OCI-LY1 (cell line): Measurements from ENCODE around the gene DIAPH2.

Source experiments
- H2AFZ ChIP-seq: fragments of 200-600 bp; sonication (generic), shearing (Covaris generic); 2 replicates; pipeline ENCODE4 v1.6.0; 2014; ENCODE audit warnings: antibody characterized with exemption, mild to moderate bottlenecking, low read length
- H3F3A ChIP-seq: fragments of 200-600 bp; sonication (generic), shearing (Covaris generic); 2 replicates; pipeline ENCODE4 v1.6.0; 2014; ENCODE audit warnings: mild to moderate bottlenecking, antibody characterized with exemption, low read length, moderate library complexity; ENCODE audit not compliant: insufficient read depth
- H3K27ac ChIP-seq: fragments of 200-600 bp; sonication (generic); 2 replicates; pipeline ENCODE4 v1.5.1; 2014; ENCODE audit warnings: low read length, mixed run types, mild to moderate bottlenecking, low read depth; ENCODE audit not compliant: poor library complexity, severe bottlenecking
- H3K27me3 ChIP-seq: fragments of 200-600 bp; sonication (generic); 2 replicates; pipeline ENCODE4 v1.6.0; 2014; ENCODE audit warnings: antibody characterized with exemption, mild to moderate bottlenecking, low read length, moderate library complexity; ENCODE audit not compliant: insufficient read depth
- H3K36me3 ChIP-seq: fragments of 200-600 bp; sonication (generic); 2 replicates; pipeline ENCODE4 v1.6.1; 2014; ENCODE audit warnings: mild to moderate bottlenecking, antibody characterized with exemption, low read length, moderate library complexity, mixed read lengths; ENCODE audit not compliant: insufficient read depth
- H3K4me1 ChIP-seq: fragments of 200-600 bp; sonication (generic); 2 replicates; pipeline ENCODE4 v1.5.1; 2014; ENCODE audit warnings: mild to moderate bottlenecking, low read length, moderate library complexity; ENCODE audit not compliant: insufficient read depth, severe bottlenecking
- H3K4me2 ChIP-seq: fragments of 200-600 bp; sonication (generic), shearing (Covaris generic); 2 replicates; pipeline ENCODE4 v1.6.1; 2014; ENCODE audit warnings: low read length
- H3K4me3 ChIP-seq: fragments of 200-600 bp; sonication (generic); 2 replicates; pipeline ENCODE4 v1.5.1; 2014; ENCODE audit warnings: low read length, low read depth, mild to moderate bottlenecking, mixed read lengths; ENCODE audit not compliant: poor library complexity, severe bottlenecking
- H3K79me2 ChIP-seq: fragments of 200-600 bp; shearing (Covaris generic); 2 replicates; pipeline ENCODE4 v1.6.1; 2016; ENCODE audit warnings: mixed run types, low read length, mixed read lengths; ENCODE audit not compliant: insufficient read depth
- H3K9ac ChIP-seq: fragments of 200-600 bp; sonication (generic), shearing (Covaris generic); 2 replicates; pipeline ENCODE4 v1.6.1; 2014; ENCODE audit warnings: mild to moderate bottlenecking, low read length, mixed read lengths
- H3K9me2 ChIP-seq: fragments of 200-600 bp; sonication (generic), shearing (Covaris generic); 2 replicates; pipeline ENCODE4 v1.6.1; 2014; ENCODE audit warnings: low read depth, mild to moderate bottlenecking, low read length, mixed read lengths
- H3K9me3 ChIP-seq: fragments of 200-600 bp; shearing (Covaris generic); 2 replicates; pipeline ENCODE4 v1.6.1; 2014; ENCODE audit warnings: low read length, mixed read lengths
- H4K20me1 ChIP-seq: fragments of 200-600 bp; sonication (generic), shearing (Covaris generic); 2 replicates; pipeline ENCODE4 v1.6.0; 2016; ENCODE audit warnings: mild to moderate bottlenecking, low read length; ENCODE audit not compliant: insufficient read depth
- CTCF ChIP-seq: fragments of 200-600 bp; sonication (generic), shearing (Covaris generic); IDR thresholded peaks from 2 replicates; pipeline ENCODE4 v1.5.1; 2017; ENCODE audit warnings: mild to moderate bottlenecking, antibody characterized with exemption, low read length, moderate library complexity, mixed read lengths
- EZH2 ChIP-seq: fragments of 200-600 bp; sonication (generic), shearing (Covaris generic); IDR thresholded peaks from 2 replicates; pipeline ENCODE4 v1.8.0; 2017; ENCODE audit warnings: borderline replicate concordance, mixed run types, mild to moderate bottlenecking, antibody characterized with exemption, low read length, moderate library complexity, mixed read lengths

The DIAPH2 gene

DNA sequence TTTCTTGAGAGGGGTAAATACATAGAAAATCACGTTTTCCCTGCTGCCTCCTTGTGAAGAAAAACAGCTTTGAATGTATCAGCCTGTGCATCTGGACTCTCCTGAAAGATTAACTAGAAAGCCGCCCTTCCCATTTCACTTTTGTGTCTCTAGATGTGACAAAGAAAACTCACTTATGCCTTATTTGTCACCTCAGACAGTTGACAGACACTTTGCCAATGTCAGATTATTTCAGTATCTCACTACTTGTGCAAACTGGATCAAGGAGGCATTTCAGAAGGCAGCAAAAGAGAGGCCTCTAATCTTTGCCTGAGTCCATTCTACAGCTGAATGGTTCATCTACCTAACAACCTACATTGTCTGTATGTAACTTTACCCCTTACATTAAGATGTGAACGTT is 954.0 kb downstream of the DIAPH2 start:
- Histone ChIP-seq H3F3A (no peaks in the 10 kb centered on the region), H4K20me1 (no peaks in the 10 kb centered on the region), H3K4me1 (no peaks in the 10 kb centered on the region), H3K27ac (no peak overlapping the region), H3K79me2 (no peaks in the 10 kb centered on the region), H2AFZ (no peak overlapping the region), H3K9me3 (no peaks in the 10 kb centered on the region), H3K36me3 (no peaks in the 10 kb centered on the region), H3K9me2 (no peaks in the 10 kb centered on the region), H3K9ac (no peak overlapping the region), H3K4me2 (no peak overlapping the region), H3K4me3 (no peak overlapping the region), H3K27me3 (no peaks in the 10 kb centered on the region)
- TF ChIP-seq CTCF, result no peak
- no peak for TF ChIP-seq EZH2

DNA sequence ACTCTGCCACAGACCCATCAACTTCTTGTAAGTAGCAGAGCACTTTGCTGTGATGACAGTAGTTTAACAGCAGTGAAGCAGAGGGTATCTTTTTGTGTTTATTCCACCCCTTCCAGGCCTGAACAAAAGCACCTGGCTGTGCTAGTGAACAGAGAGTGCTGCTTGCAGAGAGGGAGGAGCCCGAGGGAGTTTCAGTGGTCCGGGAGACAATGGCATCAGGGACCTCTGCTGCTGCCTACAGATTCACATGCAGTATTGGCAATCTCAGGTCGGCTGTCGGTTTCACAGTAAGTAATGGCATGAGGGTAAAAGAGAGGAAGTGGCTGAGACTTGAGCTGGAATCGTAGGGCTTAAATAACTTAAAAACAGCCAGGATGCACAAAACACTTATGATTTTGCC is 954.9 kb downstream of the DIAPH2 start:
- Histone ChIP-seq H3K9me3 (no peaks in the 10 kb centered on the region), H4K20me1 (no peaks in the 10 kb centered on the region), H3K79me2 (no peaks in the 10 kb centered on the region), H3K9me2 (no peaks in the 10 kb centered on the region), H3K4me1 (no peaks in the 10 kb centered on the region), H3K27ac (no peak overlapping the region), H3K4me3 (no peak overlapping the region), H3F3A (no peaks in the 10 kb centered on the region), H3K36me3 (no peaks in the 10 kb centered on the region), H3K27me3 (no peaks in the 10 kb centered on the region), H3K9ac (no peak overlapping the region), H3K4me2 (no peak overlapping the region), H2AFZ (no peak overlapping the region)
- no peak for TF ChIP-seq EZH2
- TF ChIP-seq CTCF, result no peak
